NCI-H446 (cell line): ENCODE measurements around the gene DRC7.

Experiments
- DNase-seq, 2 experiments: peaks; one replicate each; lab custom pipeline; 2025; lab: John Stamatoyannopoulos, UW

The DRC7 gene

DNA sequence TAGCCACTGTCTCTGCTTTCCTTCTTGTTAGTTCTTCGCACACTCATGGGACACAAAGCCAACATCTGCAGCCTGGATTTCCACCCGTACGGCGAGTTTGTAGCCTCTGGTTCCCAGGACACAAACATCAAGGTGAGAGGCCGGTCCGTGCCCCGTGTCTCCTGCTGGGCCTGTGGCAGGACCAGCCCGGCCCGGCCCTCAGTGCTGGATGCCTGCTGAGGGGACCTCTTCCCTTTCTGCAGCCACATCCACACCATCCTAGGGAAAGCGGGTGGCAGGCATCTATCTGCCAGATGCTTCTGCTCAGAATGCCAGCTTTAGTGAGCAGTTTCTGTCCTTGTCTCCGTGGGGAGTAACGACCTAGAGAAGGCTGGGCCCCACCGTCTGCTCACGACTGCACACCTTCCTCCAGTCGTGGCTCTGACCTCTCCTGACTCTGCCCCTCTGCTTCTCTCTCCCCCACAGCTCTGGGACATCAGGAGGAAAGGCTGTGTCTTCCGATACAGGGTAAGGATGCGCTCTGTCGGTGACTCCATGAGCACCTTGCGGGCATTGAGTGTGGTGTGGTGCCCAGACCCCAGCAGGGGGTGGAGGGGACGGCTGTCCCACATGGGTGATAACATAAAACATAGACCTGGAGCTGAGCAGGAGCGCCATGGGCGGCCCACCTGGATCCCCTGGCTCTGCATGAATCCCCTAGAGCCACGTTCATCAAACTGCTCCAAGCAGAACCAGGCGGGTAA is 56.4 kb downstream of the DRC7 start:
- no peak for DNase-seq

- DNase-seq, result no peak
Observed at GRCh38 chr16:57751539-57752202, 57.1 kb downstream of the DRC7 start.

DNA sequence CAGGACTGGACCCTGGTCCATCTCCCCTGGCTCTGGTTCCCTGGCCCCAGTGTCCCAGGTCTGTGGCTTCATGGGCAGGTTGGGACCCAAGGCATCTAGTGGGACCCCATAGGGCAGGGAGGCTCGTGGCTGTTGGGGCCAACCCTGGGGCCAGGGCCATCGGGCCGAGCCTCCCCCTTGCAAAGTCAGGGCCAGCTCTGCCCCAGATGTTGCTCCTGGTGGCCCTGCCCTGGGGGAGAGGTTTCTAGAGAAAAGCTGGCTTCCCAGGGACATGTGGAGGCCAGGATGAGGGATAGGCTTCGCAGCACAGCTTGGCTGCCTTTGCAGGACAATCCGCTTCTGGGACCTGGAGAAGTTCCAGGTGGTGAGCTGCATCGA is 57.6 kb downstream of the DRC7 start:
- no peak for DNase-seq

DNA sequence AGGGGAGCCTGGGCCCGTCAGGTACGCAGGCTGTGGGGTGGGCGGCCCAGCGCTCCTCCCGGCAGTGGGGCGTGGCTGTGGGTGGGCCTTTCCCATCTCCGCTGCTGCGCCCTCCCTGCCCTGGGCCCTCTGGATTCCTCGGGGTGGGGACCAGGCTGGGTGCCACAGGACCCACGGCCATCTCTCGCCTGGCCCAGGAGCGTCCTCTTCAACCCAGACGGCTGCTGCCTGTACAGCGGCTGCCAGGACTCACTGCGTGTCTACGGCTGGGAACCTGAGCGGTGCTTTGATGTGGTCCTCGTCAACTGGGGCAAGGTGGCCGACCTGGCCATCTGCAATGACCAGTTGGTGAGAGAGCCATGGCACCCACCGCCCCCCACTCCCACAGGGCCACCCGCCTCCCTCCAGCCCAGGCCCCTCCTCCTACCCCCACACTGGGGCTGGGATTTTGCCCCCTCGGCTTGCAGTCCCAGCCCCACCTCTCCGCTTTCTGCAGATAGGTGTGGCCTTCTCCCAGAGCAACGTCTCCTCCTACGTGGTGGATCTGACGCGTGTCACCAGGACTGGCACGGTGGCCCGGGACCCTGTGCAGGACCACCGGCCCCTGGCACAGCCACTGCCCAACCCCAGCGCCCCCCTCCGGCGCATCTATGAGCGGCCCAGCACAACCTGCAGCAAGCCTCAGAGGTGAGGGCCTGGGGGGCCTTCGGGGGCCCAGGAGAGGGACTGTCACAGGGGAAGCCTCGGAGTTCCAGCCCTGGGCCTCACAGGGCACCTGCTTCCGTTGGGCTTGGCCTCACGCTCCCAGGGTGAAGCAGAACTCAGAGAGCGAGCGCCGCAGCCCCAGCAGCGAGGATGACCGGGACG is 58.2 kb downstream of the DRC7 start:
- no peak for DNase-seq

GRCh38 chr16:57753448-57754353 is 59.1 kb downstream of the DRC7 start:
- DNase-seq, result no peak

- no peak for DNase-seq
Observed at GRCh38 chr16:57754354-57755060, 59.9 kb downstream of the DRC7 start.

DNA sequence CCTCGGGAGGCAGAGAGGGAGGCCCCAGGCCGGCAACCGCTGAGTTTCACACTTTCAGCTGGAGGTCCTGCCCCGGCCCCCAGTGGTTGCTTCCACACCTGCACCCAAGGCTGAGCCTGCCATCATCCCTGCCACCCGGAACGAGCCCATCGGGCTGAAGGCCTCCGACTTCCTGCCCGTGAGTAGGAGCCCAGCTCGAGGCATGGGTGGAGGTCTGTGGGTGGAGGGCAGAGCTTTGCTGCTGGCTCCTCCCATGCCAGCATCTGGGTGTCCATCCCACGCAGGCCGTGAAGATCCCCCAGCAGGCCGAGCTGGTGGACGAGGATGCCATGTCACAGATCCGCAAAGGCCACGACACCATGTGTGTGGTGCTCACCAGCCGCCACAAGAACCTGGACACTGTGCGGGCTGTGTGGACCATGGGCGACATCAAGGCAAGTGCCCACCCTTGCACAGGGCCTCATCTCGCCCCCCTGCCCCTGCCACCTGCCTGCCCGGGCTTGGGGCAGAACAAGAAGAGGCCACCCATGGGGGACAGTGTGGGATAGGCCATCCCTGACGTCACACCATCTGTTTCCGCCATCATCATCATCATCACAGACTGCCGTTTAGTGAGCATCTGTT is 60.6 kb downstream of the DRC7 start:
- no peak for DNase-seq

GRCh38 chr16:57755726-57756423 is 61.3 kb downstream of the DRC7 start:
- no peak for DNase-seq

GRCh38 chr16:57756424-57757325 is 62.1 kb downstream of the DRC7 start:
- DNase-seq, result no peak

DNA sequence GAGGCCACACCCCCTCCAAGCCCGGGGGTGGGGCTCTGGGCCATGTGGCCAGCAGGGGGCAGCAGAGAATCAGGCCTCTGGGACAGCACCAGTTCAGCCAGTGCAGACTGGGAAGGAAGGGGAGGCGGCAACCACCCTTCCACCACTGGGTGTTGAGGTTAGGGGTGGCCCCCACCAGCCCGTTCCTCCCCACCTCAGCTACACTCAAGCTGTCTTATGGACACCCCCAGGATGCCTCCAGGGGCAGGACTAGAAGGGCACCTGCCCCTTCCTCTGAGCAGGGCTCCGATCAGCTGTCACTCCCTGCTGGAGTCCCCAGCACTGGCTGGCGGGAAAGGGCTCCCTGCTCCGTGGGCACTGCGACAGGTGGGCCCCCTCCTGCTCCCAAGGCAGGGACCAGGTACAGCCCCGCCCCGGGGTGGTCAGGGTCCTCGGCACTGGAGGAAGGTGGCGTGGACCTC is 62.8 kb downstream of the DRC7 start:
- DNase-seq, result peak in 1 of 2 experiments; percentile 56

GRCh38 chr16:57757883-57758282 is 63.3 kb downstream of the DRC7 start:
- DNase-seq, result no peak

GRCh38 chr16:57758331-57759117 is 63.9 kb downstream of the DRC7 start:
- DNase-seq, result no peak

- DNase-seq, result no peak
Observed at GRCh38 chr16:57759131-57759530, 64.5 kb downstream of the DRC7 start.

DNA sequence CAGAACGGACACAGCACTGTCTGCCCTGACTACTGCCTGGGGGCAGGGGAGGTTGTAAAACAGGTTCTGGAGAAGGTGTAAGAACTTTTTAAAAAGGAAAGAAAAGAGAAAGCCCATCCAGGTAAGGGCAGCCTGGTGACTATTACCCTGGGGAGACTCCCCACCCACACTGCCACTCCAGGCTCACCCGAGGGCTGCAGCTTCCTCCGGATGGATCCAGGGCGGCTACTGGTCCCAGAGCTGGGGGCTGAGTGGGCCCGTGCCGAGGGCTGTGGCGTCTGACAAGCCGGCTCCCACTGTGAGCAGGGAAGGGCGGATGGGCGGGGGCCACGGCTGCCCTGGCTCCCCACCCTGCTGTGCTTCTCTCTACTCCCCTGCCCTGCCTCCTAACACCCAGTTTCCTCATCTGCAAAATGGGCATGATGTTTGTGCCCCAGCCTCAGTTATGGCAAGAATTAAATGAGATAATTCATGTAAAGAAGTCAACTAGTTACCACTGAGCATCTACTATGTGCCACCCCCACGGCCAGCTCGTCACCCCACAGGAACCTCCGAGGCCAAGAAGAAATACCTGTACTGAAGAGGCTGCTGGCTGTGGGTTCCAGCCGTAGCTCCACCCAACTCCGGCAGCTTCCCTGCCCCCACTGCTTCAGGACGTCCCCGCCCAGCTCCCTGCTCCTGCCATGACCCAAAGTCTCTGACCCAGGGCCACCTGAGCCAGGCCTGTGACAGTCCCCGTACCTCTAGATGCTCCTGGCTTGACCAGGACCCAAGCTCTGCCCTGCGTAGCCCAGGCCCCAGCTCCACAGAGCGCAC is 65.1 kb downstream of the DRC7 start:
- no peak for DNase-seq

- DNase-seq, result no peak
Observed at GRCh38 chr16:57760357-57761160, 66.0 kb downstream of the DRC7 start.

GRCh38 chr16:57761301-57761700 is 66.7 kb downstream of the DRC7 start:
- no peak for DNase-seq
